ENCODE measurements around the gene SGO1. TPM values are rescaled to one million over a fixed set of nuclear protein-coding genes. Genes with fewer than 3 reads are reported as not detected.
"Not testable (repeated sequence)": the region's sequence is repeated elsewhere in the genome, so short reads cannot be mapped to it uniquely, and the experiment has no call there.

SGO1 gene
- total RNA-seq, 1 experiment from 2014 or later, result 31.7 TPM

GRCh38 chr3:20218215-20218614 is 32.2 kb upstream of the SGO1 start:
- Histone ChIP-seq H3K9me3 (ENCODE audit: low read depth, low read length, poor library complexity, severe bottlenecking) (no peaks in the 10 kb centered on the region), H3K4me3 (ENCODE audit: low read depth, low read length, poor library complexity, severe bottlenecking) (no peak overlapping the region), H3K27me3 (replicated peaks; ENCODE audit: insufficient read depth, low read depth, low read length, poor library complexity) (peaks cover 2% of the 10 kb centered on the region), H3K27ac (ENCODE audit: low read depth, low read length, poor library complexity, severe bottlenecking) (no peak overlapping the region), H3K36me3 (ENCODE audit: insufficient read depth, low read length, poor library complexity, severe bottlenecking) (no peaks in the 10 kb centered on the region), H3K4me1 (ENCODE audit: insufficient read depth, low read length, poor library complexity, severe bottlenecking) (no peaks in the 10 kb centered on the region)
- intact Hi-C loops (cut with micrococcal nuclease; ENCODE audit: unreplicated experiment), result no loop called here
- no peak for TF ChIP-seq EZH2 (IDR thresholded peaks at IDR 0.05; ENCODE audit: borderline replicate concordance, low read depth, low read length, poor library complexity, severe bottlenecking)
- TF ChIP-seq, protein P1, sequence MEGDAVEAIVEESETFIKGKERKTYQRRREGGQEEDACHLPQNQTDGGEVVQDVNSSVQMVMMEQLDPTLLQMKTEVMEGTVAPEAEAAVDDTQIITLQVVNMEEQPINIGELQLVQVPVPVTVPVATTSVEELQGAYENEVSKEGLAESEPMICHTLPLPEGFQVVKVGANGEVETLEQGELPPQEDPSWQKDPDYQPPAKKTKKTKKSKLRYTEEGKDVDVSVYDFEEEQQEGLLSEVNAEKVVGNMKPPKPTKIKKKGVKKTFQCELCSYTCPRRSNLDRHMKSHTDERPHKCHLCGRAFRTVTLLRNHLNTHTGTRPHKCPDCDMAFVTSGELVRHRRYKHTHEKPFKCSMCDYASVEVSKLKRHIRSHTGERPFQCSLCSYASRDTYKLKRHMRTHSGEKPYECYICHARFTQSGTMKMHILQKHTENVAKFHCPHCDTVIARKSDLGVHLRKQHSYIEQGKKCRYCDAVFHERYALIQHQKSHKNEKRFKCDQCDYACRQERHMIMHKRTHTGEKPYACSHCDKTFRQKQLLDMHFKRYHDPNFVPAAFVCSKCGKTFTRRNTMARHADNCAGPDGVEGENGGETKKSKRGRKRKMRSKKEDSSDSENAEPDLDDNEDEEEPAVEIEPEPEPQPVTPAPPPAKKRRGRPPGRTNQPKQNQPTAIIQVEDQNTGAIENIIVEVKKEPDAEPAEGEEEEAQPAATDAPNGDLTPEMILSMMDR (conservative IDR thresholded peaks at IDR 0.05; ENCODE audit: low read depth, low read length), result no peak
- ChIA-PET CTCF (no interaction called here), POLR2A (ENCODE audit: low non-redundant PET) (no interaction called here)
- BruUV-seq (replicated peaks), result no TSS peak
- DNase-seq (ENCODE audit: low spot score), result no peak

DNA sequence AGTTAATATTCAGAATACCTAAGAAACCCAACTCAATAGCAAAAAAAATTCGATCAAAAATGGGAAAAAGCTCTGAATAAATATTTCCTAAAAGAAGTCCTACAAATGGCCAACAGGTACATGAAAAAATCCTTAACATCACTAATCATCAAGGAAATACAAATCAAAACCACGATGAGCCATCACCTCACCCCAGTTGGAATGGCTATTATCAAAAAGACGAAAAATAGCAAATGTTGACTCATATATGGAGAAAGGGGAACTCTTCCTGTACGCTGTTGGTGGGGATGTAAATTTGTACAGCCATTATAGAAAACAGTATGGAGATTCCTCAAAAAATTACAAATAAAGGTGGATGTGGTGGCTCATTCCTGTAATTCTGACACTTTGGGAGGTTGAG is 29.6 kb upstream of the SGO1 start:
- TF ChIP-seq EZH2 (IDR thresholded peaks at IDR 0.05; ENCODE audit: borderline replicate concordance, low read depth, low read length, poor library complexity, severe bottlenecking), result no peak
- TF ChIP-seq, protein P1 (conservative IDR thresholded peaks at IDR 0.05; ENCODE audit: low read depth, low read length), result no peak
- DNase-seq (ENCODE audit: low spot score), result no peak
- no peak overlapping the region for H3K4me3 ChIP-seq (ENCODE audit: low read depth, low read length, poor library complexity, severe bottlenecking)
- no TSS peak for BruUV-seq (replicated peaks)
- H3K9me3 ChIP-seq (ENCODE audit: low read depth, low read length, poor library complexity, severe bottlenecking), result no peaks in the 10 kb centered on the region
- intact Hi-C loops (cut with micrococcal nuclease; ENCODE audit: unreplicated experiment), result no loop called here
- H3K27me3 ChIP-seq (replicated peaks; ENCODE audit: insufficient read depth, low read depth, low read length, poor library complexity), result no peaks in the 10 kb centered on the region
- POLR2A ChIA-PET (ENCODE audit: low non-redundant PET), result no interaction called here
- H3K27ac ChIP-seq (ENCODE audit: low read depth, low read length, poor library complexity, severe bottlenecking), result no peak overlapping the region
- CTCF ChIA-PET, result no interaction called here
- H3K4me1 ChIP-seq (ENCODE audit: insufficient read depth, low read length, poor library complexity, severe bottlenecking), result no peaks in the 10 kb centered on the region
- no peaks in the 10 kb centered on the region for H3K36me3 ChIP-seq (ENCODE audit: insufficient read depth, low read length, poor library complexity, severe bottlenecking)

DNA sequence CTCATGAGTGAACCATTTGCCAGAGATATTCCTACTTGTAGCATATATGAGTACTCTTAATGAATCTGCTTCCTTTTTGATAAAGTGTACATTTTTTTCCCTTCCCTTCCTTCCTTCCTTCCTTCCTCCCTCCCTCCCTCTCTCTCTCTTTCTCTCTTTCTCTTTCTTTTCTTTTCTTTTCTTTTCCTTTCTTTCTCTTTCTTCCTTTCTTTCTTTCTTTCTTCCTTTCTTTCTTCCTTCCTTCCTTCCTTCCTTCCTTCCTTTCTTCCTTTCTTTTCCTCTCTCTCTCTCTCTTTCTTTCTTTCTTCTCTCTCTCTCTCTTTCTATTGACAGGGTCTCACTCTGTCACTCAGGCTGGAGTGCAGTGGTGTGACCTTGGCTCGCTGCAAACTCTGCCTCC is 27.5 kb upstream of the SGO1 start:
- H3K36me3 ChIP-seq (ENCODE audit: insufficient read depth, low read length, poor library complexity, severe bottlenecking); intact Hi-C loops (cut with micrococcal nuclease; ENCODE audit: unreplicated experiment); H3K9me3 ChIP-seq (ENCODE audit: low read depth, low read length, poor library complexity, severe bottlenecking); H3K27me3 ChIP-seq (replicated peaks; ENCODE audit: insufficient read depth, low read depth, low read length, poor library complexity); H3K4me3 ChIP-seq (ENCODE audit: low read depth, low read length, poor library complexity, severe bottlenecking); CTCF ChIA-PET; BruUV-seq (replicated peaks); H3K4me1 ChIP-seq (ENCODE audit: insufficient read depth, low read length, poor library complexity, severe bottlenecking); POLR2A ChIA-PET (ENCODE audit: low non-redundant PET); H3K27ac ChIP-seq (ENCODE audit: low read depth, low read length, poor library complexity, severe bottlenecking); DNase-seq (ENCODE audit: low spot score): not testable (repeated sequence)

DNA sequence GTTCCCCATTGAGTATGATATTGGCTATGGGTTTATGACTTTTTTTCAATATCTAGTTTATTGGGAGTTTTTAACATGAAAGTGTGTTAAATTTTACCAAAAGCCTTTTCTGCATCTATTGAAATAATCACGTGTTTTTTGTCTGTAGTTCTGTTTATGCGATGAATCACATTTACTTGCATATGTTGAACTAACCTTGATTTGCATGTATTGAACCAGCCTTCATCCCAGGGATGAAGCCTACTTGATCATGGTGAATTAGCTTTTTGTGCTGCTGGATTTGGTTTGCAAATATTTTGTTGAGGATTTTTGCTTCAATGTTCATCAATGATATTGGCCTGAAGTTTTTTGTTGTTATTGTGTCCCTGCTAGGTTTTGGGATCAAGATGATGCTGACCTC is 21.9 kb upstream of the SGO1 start:
- H3K27ac ChIP-seq (ENCODE audit: low read depth, low read length, poor library complexity, severe bottlenecking); H3K36me3 ChIP-seq (ENCODE audit: insufficient read depth, low read length, poor library complexity, severe bottlenecking); DNase-seq (ENCODE audit: low spot score); H3K4me1 ChIP-seq (ENCODE audit: insufficient read depth, low read length, poor library complexity, severe bottlenecking); POLR2A ChIA-PET (ENCODE audit: low non-redundant PET); intact Hi-C loops (cut with micrococcal nuclease; ENCODE audit: unreplicated experiment); H3K4me3 ChIP-seq (ENCODE audit: low read depth, low read length, poor library complexity, severe bottlenecking); H3K27me3 ChIP-seq (replicated peaks; ENCODE audit: insufficient read depth, low read depth, low read length, poor library complexity); H3K9me3 ChIP-seq (ENCODE audit: low read depth, low read length, poor library complexity, severe bottlenecking); CTCF ChIA-PET; BruUV-seq (replicated peaks): not testable (repeated sequence)

GRCh38 chr3:20205898-20206297 is 19.9 kb upstream of the SGO1 start:
- H3K27ac ChIP-seq (ENCODE audit: low read depth, low read length, poor library complexity, severe bottlenecking); H3K9me3 ChIP-seq (ENCODE audit: low read depth, low read length, poor library complexity, severe bottlenecking); BruUV-seq (replicated peaks); intact Hi-C loops (cut with micrococcal nuclease; ENCODE audit: unreplicated experiment); DNase-seq (ENCODE audit: low spot score); H3K27me3 ChIP-seq (replicated peaks; ENCODE audit: insufficient read depth, low read depth, low read length, poor library complexity); H3K4me1 ChIP-seq (ENCODE audit: insufficient read depth, low read length, poor library complexity, severe bottlenecking); CTCF ChIA-PET; H3K4me3 ChIP-seq (ENCODE audit: low read depth, low read length, poor library complexity, severe bottlenecking); POLR2A ChIA-PET (ENCODE audit: low non-redundant PET); H3K36me3 ChIP-seq (ENCODE audit: insufficient read depth, low read length, poor library complexity, severe bottlenecking): not testable (repeated sequence)

Data from A673 (cell line).